GOT3 (cell line): ENCODE results near the gene CCM2L.

Experiments used
- DNase-seq: peaks from one replicate; lab custom pipeline; 2025; ENCODE audit warnings: mixed read lengths; lab: John Stamatoyannopoulos, UW

Gene CCM2L

DNA sequence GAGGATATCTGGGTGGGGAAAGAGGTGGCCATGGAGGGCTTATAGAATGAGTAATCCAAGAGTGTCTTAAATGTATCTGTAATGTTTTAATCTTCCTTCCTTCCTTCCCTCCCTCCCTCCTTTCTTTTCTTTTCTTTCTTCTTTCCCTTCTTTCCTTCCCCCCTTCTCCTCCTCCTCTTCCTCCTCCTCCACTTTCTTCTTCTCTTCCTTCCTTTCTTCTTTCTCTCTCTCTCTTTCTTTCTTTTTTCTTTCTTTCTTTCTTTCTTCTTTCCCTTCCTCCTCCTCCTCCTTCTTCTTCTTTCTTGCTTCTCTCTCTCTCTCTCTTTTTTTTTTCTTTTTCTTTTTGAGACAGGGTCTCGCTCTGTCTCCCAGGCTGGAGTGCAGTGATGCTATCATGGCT, 49.0 kb downstream of the CCM2L start:
- DNase-seq, result no peak

DNA sequence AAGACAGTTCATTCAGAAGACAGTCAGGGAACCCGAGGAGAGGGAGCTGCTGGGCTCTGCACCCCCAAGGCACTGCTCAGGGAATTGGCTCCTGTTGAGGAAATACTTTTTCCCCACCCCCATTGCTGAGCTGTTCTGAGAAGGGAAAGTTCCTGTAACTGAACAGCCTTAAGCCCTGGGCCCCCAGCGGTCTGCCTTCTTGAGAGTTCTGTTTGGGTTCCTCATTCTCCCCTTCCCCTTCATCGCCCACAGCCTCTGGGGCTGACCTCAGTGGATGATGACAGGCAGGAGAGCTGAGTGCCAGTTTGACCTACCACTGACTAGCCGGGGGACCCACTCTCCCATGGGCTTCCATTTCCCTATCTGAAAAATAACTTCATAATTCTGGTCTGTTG, 52.5 kb downstream of the CCM2L start:
- no peak for DNase-seq

DNA sequence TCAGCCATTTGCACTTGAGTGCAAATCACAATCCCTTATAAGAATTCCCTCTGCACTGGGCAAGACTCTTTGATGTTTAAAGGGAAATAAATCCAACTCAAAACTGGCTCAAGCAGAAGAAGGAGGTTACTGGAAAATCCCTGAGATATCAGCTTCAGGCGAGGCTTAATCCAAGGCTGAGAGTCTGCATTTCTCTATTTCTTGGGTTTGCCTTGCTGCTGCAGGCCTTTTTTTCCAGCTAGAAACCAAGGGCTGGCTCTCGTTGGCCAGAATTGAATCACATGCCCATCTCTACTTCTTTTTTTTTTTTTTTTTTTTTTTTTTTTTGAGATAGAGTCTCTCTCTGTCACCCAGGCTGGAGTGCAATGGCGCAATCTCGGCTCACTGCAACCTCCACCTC, 53.5 kb downstream of the CCM2L start:
- DNase-seq, result no peak

DNA sequence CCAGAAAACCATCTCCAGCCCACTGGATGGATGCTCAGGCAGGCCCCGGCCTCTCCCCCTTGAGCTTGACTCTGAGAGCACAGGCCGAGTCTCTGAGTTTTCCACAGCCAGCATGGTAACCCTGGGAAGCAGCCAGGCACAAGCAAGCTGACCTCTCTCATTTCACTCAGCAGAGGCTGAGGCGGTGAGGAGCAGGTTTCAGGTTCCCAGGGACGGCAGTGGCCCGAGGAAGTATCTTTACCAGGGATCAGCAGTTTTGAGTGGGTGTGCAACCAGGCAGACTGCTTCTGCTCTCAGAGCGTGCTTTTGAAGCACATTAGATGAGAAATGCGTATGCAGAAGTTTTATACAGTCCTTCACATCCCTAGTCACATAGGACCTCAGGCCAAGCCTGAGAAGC, 54.4 kb downstream of the CCM2L start:
- DNase-seq, result no peak

DNA sequence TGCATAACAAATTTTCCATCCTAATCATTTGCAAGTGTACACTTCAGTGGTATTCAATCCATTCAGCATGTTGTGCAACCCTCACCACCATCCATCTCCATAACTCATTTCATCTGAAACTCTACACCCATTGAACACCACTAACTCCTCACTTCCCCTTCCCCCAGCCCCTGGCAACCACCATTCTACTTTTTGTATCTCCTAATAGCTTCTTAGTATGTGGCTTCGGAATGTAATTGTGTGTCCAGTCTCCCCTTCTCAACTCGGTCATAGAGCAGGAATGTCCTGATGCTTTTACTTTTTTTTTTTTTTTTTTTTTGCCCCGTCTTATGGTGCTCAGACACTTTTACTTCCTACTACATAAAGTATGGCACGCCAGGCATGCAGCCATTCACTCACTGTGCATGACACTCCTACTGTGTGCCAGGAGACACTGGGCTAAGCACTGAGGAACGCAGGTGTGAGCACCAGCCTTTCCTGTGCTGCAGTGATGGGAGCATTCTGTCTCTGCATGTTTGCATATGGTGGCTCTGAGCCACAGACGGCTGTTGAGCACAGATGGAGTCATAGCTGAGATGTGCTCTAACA, 57.1 kb downstream of the CCM2L start:
- peak; percentile 27 for DNase-seq

DNA sequence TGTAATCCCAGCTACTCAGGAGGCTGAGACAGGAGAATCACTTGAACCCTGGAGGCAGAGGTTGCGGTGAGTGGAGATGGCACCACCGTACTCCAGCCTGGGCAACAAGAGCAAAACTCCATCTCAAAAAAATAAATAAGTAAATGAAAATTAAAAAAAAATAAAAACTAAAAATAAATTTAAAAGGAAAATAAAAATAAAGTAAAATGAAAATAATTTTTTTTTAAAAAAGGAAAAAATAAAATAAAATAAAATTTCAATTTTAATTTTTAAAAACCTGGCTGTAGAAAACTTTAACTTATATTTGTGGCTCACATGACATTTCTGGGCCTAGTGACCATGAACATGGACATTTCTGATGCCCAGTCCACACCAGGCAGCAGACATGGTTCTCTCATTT, 57.9 kb downstream of the CCM2L start:
- no peak for DNase-seq

DNA sequence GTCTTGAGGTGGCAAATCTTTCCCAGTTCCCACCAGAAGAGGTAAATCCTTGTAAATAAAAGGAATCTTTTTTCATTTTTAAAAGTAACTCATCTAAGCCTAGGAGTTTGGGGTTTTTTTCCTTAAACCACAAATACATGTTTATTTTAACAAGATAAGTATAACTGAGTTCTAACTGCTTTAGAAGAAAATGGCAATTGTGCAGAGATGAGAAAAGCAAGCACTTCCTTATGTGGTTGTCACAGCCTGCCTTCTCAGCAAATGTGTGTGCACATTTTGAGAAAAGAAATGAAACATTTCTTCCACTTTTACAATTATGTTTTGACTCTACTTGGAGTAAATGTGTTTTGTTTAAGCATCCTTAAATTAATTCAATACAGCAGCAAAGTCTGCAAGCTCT, 59.5 kb downstream of the CCM2L start:
- DNase-seq, result no peak

DNA sequence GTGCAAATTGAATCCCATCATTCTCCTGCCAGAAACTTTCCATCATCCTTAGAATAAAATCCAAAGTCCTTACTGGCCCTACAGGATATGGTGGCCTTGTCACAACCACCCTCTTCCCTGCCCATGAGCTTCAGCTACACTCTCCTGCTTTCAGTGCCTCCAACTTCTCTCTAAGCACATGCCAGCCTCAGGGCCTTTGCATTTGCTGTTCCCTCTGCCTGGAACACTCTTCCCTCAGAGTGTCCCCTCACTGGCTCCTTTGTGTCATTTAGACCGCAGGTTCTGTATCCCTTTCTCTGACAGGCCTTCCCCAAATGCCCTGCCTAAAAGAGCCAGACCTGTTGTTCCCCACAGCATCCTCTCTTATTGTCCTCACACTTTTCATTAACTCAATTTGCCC, 60.0 kb downstream of the CCM2L start:
- no peak for DNase-seq

DNA sequence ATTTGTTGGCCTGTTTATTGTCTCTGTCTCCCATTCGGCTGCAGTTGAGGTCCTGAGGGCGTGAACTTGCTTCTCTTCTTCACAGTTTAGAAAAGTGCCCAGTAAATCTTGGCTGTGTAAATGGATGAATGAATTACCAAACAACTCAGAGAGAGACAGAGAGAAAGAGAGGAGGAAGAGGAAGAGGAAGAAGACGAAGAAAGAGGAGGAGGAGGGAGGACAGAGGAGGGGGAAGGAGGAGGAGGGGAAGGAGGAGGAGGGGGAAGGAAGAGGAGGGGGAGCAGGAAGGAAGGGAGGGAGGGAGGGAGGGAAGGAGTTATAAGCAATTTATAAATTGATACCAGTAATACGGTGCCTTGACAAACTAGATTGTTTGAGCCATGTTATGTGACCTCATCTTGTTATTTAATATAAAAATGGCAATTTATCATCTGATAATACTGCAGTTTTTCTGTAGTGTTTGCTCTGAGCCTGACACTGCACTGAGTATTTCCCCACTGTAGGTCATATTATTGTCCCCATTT, 60.5 kb downstream of the CCM2L start:
- no peak for DNase-seq

DNA sequence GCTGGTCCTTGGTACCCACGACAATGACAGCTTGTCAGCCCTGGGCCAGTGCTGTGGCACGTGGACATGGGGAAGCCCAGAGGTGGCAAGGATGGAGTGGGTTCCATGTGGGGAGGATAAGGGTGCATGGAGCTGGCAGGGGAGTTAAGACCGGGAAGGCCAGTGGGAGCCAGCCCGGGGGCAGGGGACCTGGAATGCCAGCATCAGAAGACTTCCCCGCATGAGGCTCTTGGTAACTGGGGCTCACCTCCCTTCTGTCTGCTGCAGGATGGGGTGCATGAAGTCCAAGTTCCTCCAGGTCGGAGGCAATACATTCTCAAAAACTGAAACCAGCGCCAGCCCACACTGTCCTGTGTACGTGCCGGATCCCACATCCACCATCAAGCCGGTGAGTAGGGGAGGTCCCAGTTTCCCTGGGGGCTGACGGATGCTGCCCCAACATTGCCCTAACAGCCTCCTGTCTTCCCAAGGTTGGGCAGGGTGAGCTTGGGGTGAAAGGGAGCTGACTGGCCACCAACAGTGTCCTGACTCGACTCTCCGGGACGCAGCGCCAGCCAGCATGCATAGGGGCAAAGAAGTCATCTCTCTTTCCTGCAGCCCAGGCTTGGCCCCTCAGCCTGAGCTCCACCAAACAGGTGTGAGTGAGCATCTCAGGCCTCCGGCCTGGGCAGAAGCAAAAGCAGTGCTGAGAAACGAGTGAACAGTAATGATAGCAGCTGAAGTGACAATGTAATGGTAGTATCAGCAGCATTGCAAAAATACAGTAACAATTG, 61.3 kb downstream of the CCM2L start:
- no peak for DNase-seq

DNA sequence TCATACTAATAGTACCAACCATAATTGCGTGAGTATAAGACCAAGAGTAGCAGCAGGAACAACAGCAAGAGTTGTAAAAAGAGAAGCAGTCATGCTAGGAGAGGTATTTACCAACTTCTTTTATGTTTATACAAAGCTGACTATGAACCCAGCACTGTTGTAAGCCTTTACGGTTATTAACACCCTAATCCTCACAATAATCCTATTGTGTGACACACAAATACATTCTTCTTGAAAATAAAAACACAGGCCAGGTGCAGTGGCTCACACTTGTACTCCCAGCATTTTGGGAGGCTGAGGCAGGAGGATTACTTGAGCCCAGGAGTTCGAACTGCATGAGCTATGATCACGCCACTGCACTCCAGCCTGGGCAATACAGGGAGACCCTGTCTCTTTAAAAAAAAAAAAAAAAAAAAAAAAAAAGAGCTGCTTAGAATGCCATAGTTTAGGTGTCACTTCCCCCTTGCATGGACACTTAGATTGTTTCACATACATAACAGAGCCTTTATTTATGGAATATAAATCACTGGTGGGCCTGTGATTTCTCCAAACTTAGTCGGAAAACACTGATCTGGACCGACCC, 62.0 kb downstream of the CCM2L start:
- DNase-seq, result no peak

DNA sequence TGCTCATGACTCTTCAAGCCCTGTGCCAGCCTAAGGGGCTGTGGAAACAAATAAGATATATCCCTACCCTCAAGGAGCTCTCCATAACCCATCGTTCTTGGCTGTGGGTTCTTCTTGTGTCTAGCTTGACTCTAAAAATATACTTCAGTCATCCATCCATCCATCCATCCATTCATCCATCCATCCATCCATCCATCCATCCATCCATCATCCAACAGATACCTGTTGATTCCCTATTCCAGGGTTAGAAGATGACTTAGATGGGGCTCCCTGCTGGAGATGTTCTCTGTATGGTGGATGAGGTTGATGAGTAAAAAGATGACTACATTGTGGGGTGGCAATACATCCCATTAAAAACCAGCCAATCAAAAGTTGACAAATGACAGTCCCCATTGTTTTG, 65.3 kb downstream of the CCM2L start:
- DNase-seq, result no peak

DNA sequence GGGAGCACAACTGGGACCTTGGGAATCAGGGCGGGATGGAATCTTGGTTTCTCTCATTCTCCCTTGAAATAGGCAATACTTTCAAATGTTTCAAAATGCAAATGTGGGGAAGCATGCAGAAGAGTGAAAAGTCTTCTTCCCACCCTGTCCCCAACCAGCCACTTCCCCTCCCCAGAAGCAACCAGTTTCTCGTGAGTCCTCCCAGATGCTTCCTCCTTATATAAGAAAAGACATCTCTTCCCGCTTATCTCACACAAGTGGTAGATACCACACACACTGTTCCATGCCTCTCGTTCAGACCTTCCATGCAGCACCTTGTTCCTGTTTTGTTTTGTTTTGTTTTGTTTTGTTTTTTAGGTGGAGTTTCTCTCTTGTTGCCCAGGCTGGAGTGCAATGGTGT, 67.0 kb downstream of the CCM2L start:
- DNase-seq, result no peak

DNA sequence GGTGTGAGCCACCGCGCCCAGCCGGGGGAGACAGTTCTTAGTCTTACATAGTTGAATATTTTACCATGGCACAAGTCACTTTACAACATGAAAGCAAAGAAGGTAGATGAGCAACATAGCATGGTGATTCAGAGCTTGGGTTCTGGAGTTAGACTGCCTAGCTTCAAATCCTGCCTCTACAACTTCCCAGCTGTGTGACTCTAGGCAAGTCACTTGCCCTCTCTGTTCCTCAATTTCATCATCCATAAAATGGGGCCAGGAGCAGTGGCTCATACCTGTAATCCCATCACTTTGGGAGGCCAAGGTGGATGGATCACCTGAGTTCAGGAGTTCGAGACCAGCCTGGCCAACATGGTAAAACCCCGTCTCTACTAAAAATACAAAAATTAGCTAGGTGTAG, 68.1 kb downstream of the CCM2L start:
- DNase-seq, result no peak

DNA sequence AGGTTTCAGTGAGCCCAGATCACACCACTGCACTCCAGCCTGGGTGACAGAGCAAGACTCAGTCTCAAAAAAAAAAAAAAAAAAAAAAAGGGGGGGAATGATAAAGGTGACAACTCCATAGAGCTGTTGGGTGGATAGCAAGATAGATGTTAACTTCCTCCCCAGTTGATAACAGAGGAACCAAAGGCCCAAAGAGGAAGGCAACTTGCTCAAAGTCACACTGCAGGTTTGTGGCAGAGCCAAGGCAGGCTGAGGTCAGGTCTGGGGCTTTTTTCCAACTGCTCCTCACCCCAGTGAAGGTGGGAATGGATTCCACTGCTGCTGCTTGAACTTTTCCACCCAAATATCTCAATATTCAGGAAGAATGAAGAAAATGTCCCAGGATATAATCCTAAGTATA, 68.6 kb downstream of the CCM2L start:
- no peak for DNase-seq

DNA sequence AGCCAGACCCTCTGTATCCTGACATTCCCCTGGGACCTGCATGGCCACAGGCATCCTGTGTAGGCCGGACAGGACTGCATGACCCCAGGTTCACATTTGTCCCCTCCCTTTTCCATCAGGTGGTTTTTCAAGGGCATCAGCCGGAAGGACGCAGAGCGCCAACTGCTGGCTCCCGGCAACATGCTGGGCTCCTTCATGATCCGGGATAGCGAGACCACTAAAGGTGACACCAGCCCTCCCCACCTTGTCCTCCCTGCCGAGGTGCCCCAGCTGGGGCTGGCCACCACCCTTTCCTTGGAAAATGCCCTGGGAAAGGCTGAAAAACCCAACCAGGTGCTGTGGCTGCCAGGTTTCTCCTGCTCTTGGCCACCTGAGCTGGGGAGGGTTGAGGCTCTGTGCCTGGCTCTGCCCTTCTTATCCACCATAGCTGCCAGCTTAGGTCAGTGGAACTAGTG, 69.4 kb downstream of the CCM2L start:
- DNase-seq, result no peak

DNA sequence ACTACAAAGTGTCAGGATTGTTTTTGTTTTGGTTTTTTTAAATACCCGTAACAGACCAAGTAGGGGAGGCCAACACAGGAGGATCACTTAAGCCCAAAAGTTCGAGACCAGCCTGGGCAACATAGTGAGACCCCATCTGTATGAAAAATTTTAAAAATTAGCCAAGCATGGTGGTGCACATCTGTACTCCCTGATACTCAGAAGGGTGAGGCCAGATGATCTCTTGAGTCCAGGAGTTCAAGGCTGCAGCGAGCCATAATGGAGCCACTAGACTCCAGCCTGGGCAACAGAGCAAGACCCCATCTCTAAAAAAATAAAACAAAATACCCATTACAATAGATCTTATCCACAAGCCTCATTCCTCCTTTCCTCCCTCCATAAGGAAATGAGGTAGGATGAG, 70.5 kb downstream of the CCM2L start:
- no peak for DNase-seq
